Keratinocyte (primary cell): ENCODE measurements around the gene SND1.

Experiments used
- CTCF ChIP-seq, 3 experiments: IDR thresholded peaks in 1 of 3; conservative IDR thresholded peaks in 1 of 3; optimal IDR thresholded peaks in 1 of 3; 2 replicates in 2 of 3; 3 replicates in 1 of 3; pipeline versions ENCODE3 to v1.5.1; 2011; ENCODE audit warnings: low read length in 3 of 3, mild to moderate bottlenecking in 3 of 3, moderate library complexity in 2 of 3, control low read depth in 1 of 3, inconsistent platforms in 1 of 3; ENCODE audit not compliant: insufficient read depth in 2 of 3; ENCODE audit errors: extremely low read depth in 1 of 3
- EZH2 ChIP-seq: IDR thresholded peaks from one replicate; pipeline ENCODE4 v1.6.1; 2012; ENCODE audit warnings: inconsistent platforms, mild to moderate bottlenecking, low read length, moderate library complexity

- no peak for TF ChIP-seq EZH2
- no peak for TF ChIP-seq CTCF (optimal IDR thresholded peaks at IDR 0.05 in 1 of 3, IDR thresholded peaks at IDR 0.05 in 1 of 3, conservative IDR thresholded peaks at IDR 0.05 in 1 of 3; ENCODE audit: extremely low read depth in 1 of 3, insufficient read depth in 2 of 3, low read length in 3 of 3)
Observed at GRCh38 chr7:127973832-127974231, 321.8 kb downstream of the SND1 start.
